Hematopoietic multipotent progenitor cell (in vitro differentiated cells): Measurements from ENCODE around the gene TREX2. TPM values are rescaled to one million over a fixed set of nuclear protein-coding genes. Genes with fewer than 3 reads are reported as not detected.

Experiments used
- DNase-seq, 3 donors: peaks; one replicate each; pipeline ENCODE4 v3.0.0-alpha.2; 2011 to 2015; ENCODE audit warnings: low read depth in 2 of 3, low spot score in 2 of 3
- total RNA-seq: library from RNA; depleted of rRNA; stranded (reverse); fragments of >200 nt; gene quantifications from one replicate; pipeline ENCODE4 v1.2.3, GENCODE V29; 2012

The TREX2 gene
- total RNA-seq, 1 donor, result 4.3 TPM

DNA sequence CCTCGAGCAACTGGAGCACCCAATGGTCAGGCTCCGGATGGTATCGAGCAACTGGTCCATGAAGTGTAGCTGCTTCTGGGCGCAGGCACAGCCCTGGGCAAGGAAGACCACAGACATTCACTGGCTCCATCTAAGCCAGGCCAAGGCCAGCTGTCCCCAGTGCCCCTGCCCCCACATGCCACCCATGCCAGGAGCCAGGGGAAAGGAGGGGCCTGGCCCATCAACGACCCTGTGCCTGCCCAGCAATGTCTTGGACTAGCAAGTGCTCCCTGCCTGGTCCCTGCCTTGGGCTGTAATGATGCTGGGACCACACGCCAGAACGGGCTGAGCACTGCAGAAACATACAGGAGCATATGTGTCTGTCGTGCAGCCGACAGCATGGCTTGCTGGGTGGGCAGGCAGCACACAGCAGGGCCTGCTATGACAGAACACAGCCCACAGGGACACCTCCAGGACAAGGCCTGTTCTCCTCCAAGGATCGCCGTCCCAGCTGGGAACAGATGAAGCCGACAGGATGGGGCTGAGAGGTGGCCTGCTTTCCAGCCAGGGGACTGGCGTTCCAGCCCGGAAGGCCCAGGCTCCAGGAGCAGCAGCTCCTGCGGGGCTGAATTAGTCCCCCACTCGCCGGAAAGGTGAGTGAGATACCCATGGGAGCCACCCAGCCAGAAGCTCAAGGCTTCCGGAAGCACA lies 11.4 kb upstream of the TREX2 start:
- no peak for DNase-seq

DNA sequence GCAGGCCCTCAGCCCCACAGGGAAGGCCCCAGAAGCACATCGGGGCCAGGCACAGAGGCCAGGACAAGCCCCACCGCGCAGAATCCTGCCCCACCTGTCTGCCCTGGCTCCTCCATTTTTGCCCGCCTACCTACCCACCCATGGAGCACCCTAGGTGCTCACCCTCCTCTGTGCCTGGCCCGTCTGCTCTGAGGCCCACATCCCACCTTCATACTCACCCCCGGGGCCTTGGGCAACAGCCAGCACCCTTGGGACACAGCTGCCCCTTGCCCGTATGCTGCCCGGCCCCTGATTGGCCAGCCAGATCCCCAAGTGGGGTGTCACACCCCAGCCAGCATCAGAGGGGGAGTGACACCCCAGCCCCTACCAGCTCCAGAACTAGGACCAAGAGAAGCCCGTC lies 10.8 kb upstream of the TREX2 start:
- no peak for DNase-seq

DNA sequence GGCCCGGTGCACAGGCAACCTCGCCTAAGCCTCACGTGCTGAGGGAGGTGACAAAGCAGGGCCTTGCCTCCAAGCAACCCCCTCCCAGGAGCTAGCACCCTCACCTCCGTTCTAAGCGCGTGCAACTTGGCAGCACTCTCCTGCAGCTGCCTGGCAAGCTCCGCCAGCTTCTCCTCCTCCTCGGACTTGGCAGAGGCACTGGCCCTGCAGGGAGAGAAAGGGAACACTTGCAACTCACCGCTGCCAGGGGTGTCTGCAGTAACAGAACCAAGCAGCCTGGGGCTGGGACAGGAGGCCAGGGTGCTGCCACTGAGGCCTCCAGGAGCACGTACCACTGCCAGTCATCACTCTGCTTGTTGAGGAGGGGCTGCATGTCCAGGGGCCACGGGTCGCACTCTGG lies 10.3 kb upstream of the TREX2 start:
- no peak for DNase-seq

DNA sequence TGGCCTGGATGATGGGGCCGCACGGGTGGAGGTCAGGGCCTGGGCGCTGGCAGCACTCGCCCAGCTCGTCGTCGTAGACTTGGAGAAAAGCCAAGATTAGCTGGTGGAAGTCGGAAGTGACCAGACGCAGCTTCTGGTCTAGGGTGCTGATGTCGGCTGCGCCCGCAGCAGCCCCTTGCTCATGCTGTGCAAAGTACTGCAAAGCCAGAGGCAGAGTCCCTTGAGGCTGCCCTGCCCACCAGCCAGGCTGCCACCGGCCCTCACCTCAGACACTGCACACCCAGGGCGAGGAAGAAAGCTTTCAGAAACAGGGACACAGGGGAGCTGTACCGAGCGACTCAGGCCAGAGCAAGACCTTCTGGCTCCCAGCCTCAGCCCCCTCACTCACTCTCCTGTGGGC lies 9.7 kb upstream of the TREX2 start:
- DNase-seq, result no peak

- no peak for DNase-seq
Measured at GRCh38 chrX:153454901-153455550, 9.2 kb upstream of the TREX2 start.

- no peak for DNase-seq
Measured at GRCh38 chrX:153450949-153451277, 5.1 kb upstream of the TREX2 start.

GRCh38 chrX:153450114-153450948 lies 4.5 kb upstream of the TREX2 start:
- DNase-seq, result no peak

GRCh38 chrX:153449368-153450113 lies 3.7 kb upstream of the TREX2 start:
- DNase-seq, result no peak

DNA sequence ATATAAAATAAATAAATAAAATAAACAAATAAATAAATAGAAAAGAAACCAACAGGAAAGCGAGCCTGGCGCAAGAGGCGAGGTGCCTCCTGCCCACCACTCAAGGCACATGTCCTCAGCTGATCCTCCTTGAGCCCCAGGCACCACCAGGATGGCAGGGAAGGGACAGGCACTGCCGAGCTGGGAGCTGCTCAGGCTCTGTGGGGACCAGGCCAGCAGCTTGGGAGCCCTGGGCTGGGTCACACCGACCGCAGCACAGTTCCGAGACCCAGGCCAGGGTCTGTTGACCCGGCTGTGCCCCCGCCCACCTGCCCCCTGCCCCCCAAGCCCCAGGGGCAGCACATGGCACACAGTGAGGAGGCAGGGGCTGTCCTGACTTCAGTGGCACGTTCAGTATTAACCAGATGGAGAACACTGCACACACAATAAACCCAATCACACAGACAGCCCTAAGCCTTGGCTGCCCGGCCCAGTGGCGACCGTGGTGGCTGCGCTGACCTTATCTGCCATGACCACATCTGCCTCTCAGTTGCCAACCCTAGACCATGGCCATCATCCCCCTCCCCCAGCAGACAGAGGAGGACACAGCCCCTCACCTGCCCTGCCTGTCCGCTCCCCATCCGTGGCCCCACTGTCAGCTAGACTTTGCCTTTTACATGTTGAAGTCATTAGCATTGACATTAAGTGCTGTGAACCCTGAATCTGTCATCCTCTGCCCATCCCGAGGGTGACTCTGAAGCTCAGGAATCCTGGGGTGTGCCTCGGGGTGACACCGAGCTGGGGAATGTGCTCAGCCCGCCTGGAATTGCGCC lies 2.9 kb upstream of the TREX2 start:
- no peak for DNase-seq

- no peak for DNase-seq
Measured at GRCh38 chrX:153447581-153447960, 1.7 kb upstream of the TREX2 start.

DNA sequence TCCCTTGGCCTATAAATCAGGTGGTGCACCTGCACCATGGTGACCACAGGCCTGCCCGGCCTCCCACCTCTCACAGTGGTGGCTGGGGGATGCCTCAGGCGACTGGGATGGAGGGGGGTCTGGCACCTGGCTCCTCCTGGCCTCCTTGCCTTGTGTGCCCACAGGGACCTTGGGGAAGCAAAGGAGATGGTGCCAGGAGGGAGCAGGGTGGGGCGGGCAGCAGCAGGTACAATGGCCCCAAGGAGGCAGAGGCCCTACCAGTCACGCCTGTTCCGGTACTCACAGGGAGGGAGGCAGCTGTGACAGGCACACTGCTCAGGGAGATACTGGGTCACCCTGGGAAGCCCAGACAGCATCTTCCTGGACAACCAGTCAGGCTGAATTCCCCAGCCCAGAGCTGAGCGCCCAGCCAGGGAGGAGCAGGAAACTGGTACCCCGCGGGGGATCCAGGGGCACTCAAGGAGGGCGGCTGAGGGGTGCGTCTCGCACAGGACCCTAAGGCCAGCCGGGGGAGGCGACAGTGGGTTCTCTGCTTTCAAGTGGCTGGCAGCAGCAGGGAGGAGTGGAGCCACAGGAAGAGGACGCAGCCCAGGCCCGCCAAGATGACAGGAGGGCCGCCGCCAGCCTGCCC lies 1.2 kb upstream of the TREX2 start:
- no peak for DNase-seq

DNA sequence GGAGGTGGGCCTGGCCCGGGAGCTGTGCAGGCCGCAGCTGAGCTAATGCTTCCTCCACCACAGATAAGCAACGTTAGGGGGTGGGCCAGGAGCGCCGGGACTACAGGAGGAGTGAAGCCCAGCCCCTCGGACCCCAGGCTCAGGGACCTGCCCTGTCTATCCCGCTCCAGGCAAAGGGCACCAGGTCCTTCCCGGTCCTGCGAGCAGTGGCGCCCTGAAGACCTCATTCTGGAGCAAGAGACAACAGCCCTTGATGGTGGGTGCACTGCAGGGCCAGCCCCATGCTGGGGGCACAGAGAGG lies 730 bp upstream of the TREX2 start:
- peak in 1 of 3 donors; percentile 3 for DNase-seq

GRCh38 chrX:153445106-153445855 lies 575 bp downstream of the TREX2 start:
- no peak for DNase-seq

DNA sequence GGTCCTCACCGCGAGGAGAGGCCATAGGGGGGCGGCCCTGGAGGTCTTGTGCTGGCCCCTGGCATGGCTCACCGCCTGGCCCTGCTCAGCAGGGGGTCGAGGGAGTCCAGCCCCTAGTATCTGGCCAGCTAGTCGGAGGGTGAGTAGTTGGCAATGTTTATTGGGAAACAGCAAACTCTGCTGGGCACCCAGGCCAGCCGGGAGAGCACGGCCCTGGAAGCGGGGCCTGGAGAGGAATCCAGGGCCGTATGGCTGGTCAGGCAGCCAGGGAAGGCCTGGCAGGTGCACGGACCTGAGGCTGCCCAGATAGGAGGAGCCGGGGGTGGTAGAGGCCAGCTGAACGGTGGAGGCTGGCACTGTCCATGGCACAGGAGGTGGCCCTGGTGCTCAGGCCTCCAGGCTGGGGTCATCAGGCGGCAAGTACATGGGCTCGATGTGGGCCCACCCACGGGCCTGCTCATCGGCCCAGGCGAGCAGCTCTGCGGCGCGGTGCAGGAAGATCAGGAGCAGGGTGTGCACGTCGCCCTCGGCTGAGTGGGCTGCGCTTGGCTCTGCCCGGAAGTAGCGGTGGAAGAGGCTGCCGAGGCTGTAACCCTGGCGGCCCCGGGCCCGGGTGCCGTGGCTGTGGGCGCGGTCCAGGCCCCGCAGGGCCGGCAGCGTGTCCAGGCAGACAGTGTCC lies 1.4 kb downstream of the TREX2 start:
- no peak for DNase-seq

DNA sequence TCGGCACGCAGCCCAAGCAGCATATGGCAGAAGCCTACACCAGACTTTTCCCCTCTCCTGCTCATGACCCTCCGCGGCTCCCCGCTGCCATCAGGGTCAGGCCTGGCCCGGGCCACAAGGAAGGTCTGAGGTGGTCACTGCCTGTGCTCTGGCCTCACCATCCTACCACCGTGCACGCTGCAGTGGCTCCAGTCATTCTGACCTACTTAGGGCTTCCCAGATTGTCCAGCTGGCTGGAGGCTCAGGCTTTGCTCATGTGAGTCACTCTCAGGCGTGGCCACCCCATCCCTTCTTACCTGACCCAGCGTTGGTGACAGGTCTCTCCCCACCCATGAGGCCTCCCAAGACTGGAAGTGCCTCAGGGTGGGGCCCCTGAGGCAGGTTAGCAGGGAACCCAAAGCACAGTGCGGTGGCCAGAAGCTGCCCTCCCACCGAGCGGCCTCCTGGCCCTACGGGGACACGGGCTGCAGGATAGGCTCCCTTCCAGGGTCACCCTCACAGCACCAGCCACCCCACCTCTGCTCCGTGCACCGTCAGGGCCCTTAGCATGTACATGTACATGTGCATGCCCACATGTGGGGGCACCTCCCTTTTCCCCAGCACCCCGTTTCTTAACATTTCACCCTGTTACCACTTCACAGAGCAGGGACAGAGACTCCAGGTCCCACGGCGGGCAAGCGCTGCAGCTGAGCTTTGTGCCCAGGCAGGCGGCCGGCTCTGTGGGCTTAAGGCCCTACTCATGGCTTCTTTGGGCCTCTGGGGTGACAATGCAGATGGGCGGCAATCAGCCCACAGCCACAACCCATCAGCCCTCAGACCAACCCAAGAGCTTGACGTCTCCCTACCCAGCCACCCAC lies 2.2 kb downstream of the TREX2 start:
- no peak for DNase-seq

- DNase-seq, result no peak
Measured at GRCh38 chrX:153442463-153442862, 3.4 kb downstream of the TREX2 start.

DNA sequence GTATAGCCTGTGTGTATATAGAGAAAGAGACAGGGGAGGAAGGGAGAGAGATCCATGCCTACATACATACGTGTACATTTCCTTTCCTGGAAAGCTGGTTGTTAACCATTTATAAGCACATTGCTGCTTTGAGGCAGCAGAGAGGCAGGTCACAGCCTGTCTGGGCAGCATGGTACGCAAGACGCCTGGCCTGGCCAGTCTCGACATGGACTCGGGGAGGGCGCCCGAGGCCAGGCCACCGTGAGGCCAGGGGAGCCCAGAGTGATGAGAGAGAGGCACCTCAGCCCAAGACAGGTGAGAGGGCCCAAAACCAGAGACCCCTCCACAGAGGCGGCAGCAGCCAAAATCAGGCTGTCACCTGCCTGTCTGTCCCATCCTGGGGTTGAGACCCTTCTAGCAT lies 3.9 kb downstream of the TREX2 start:
- no peak for DNase-seq

DNA sequence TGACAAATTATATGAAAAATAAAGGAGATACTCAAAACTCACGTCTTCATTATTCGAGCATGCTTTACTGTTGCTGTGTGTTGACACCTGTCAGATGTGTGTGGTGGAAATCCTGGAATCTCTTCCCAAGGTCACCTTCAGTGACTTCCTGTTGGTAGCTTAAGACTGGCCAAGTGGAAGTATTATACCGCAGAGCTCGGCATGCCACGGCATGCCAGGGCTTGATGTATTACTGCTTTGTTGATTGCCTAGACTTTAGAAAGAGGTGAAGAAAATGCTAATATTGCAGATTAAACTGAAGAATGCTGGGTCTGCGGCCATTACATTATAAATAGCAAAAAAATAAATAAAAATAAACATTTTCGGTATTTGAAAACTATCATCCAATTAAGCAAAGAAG lies 4.6 kb downstream of the TREX2 start:
- DNase-seq, result no peak
